ENCODE measurements around the gene L1CAM.
A peak's percentile ranks its signal among the peaks of the same experiment; 100 is the strongest.
"Not testable (repeated sequence)": the region's sequence is repeated elsewhere in the genome, so short reads cannot be mapped to it uniquely, and the experiment has no call there.

The L1CAM gene

DNA sequence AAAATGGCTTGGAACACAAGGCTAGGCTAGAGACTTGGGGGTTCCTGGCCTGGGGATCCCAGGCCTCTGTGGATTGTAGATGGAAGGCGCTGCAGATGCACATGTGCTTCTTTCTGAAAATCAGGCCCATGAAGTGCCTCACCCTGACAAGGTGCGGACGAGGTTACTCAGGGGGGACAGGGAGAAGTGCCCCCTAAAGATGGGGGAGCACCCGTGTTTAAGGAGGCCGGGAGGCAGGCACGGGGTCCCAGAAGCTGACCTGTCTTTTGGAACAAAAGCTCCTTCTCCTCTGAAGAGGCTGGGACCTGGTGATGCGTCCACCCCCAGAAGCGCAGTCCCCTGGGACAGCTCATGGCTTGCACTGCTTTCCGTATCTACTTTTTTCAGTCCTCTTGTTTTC lies 58.1 kb downstream of the L1CAM start:
- DNase-seq = no peak

DNA sequence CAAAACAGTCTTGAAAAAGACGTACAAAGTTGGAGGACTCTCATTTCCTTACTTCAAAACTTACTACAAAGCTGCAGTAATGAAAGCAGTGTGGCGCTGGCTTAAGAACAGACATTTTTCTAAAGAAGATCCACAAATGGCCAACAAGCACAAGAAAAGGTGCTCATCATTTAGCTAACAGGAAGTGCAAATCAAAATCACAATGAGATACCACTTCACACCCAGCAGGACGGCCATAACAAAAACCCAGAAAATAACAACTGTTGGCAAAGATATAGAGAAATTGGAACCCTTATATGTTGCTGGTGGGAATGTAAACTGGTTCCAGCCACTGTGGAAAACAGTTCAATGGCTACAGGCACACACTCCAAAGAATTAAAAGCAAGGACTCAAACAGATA lies 59.0 kb downstream of the L1CAM start:
- DNase-seq = no peak

- DNase-seq = no peak
These were observed 60.9 kb downstream of the L1CAM start for GRCh38 chrX:153825042-153825441.

- DNase-seq = no peak
These were observed 61.6 kb downstream of the L1CAM start for GRCh38 chrX:153824348-153824747.

- DNase-seq = no peak
These were observed 64.9 kb downstream of the L1CAM start for GRCh38 chrX:153821066-153821465.

GRCh38 chrX:153820601-153821000 lies 65.4 kb downstream of the L1CAM start:
- DNase-seq = no peak

DNA sequence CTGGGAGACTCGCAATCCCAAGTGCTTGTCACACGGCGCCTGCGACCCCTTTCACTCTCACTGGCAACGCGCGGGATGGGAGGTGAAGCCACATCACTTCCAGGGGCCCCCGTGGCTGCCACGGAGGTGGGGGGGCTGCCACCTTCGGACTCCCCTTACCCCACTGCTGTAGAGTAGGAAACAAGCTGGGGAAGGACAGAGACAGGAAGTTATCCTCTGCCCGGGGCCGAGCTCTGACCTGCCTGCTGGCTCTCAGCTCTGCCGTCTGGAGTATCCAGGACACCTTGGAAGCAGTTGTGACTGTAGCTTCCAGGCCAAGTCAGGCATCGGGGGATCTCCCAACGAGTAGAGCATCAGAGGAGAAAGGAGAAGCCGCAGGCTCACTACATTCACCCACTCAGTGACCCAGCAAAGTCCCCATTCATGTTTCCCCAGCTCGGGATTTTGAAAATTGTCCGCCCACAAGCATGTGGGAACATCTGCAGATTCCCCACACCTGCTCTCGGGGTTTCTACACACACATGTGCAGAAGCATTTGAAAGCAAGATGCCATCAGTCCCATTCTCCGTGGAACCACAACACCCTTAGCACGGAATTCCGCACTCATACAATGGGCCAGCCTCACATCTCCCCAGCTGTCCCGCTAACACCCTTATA lies 66.5 kb downstream of the L1CAM start:
- no peak for DNase-seq

DNA sequence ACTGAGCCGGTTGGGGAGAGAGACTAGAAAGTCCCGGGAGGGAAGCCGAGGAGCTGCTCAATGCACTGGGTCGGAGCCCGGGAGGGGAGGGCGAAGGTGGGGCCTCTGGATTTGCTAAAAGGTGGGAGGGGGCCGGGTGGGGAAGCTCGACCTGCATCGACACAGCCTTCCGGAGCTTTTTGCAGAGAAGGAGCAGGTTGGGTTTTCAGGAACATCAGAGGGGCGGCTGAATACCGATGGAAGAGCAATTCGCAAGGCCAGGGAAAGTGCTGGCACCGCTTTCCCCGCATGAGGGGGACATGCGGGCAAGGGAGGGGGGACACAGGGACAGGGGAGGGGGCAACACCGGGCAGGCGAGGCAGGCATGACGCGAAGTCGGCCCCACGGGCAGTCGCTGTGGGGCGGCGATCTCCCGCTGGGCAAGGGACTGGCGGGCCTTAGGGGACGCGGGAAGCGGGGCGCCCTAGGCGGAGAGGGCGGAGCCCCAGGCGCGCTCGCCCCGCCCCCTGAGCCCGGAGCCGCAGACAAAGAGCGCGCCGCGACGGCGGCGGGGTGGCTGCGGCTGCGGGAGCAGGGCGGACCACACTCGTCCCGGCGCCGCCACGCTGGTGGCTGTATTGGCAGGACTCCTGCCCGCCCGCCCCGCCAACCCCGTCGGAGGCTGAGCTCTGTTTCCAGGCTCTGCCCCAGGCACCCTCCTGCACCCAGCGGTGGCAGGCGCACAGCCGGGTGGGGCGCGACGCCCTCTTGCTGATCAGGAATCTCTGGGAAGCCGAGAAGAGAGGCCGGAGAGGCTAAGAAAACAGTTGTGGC lies 67.2 kb downstream of the L1CAM start:
- DNase-seq = peak; percentile 59

DNA sequence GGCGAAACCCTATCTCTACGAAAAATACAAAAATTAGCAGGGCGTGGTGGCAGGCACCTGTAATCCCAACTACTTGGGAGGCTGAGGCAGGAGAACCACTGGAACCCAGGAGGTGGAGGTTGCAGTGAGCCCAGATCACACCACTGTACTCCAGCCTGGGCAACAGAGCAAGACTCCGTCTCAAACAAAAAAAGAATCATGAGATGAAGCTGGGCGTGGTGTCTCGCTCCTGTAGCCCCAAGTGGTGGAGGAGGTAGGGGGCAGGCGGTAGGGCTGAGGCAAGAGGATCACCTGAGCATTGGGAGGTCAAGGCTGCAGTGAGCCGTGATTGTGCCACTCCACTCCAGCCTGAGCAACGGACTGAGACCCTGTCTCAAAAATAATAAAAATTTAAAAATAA lies 67.9 kb downstream of the L1CAM start:
- not testable (repeated sequence) for DNase-seq

DNA sequence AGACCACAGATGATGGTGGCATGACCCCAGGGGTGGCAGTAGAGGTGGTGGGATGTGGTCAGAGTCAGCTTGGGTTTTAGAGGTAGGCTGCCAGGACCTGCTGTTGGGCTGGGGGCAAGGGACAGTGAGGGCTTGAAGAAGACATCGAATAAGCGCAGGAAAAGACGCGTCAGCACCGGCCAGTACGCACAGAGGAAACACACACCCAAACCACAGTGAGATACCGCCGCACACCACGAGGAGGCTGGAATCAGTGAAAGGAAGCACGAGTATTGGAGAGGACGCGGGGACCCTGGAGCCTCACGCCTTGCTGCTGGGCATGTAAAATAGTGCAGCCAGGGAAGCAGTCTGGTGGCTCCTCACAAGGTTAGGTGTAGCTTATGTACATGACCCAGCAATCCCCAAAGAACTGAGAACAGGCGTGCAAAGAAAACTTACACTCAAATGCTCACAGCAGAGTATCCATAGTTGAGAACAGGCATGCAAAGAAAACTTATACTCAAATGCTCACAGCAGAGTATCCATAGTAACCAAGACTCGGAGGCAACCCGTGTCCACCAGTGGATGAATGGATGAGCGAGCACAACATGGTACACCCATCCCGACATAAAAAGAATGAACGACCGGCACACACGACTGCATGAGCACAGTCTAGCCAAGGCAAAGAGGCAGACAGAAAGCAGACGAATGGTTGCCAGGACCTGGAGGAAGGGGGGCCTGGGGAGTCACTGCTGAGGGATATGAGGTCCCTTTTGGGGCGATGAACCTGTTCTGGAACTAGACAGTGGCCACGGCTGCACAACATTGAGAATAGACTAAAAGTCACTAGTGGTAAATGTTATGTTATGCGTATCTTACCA lies 68.9 kb downstream of the L1CAM start:
- DNase-seq = peak; percentile 41

GRCh38 chrX:153814591-153815315 lies 71.2 kb downstream of the L1CAM start:
- no peak for DNase-seq

DNA sequence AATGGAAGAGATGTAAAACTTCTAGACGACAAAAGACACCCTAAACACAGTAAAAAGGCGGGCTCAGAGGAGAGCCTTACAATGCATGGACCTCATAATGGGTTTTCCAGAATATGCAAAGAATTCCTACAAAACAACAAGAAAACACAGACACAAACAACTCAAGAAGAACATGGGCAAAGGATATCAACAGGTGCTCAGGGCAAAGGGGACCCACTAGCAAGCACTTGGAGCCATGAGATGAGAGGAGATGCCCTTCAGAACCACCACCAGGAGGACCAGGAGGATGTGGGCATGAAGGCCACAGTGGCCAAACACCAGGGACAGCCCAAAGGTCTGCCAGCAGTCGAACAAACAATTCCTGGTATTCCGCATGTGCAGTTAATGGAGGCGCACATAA lies 72.8 kb downstream of the L1CAM start:
- no peak for DNase-seq

DNA sequence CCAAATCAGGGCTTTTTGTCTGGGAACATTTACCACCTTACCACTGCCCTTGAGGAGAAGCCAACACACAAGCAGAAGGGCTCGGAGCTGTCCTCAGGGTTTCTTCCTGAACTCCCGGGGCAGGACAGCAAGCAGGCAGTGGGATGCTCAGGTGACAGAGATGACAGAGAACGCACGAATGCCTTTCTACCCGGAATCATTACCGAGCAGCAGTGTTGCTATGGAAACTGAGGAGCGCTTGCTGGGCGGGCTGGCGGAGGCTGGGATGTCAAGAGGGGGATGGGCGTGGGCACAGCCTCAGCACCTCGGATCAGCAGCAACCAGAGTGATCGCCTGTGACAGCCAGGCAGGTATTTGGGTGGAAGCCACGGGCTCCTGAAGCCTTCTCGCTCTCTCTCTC lies 73.8 kb downstream of the L1CAM start:
- no peak for DNase-seq

Data from activated naive CD4-positive, alpha-beta T cell treated with anti-CD3 and anti-CD28 coated beads, Interleukin-2, amount 50 U/mL, for 16 hours (primary cell).